ENCODE data around the gene KAT8. TPM values are rescaled to one million over a fixed set of nuclear protein-coding genes. Genes with fewer than 3 reads are reported as not detected.

KAT8 gene
- total RNA-seq, 1 experiment from 2014 or later: 44.9 TPM

DNA sequence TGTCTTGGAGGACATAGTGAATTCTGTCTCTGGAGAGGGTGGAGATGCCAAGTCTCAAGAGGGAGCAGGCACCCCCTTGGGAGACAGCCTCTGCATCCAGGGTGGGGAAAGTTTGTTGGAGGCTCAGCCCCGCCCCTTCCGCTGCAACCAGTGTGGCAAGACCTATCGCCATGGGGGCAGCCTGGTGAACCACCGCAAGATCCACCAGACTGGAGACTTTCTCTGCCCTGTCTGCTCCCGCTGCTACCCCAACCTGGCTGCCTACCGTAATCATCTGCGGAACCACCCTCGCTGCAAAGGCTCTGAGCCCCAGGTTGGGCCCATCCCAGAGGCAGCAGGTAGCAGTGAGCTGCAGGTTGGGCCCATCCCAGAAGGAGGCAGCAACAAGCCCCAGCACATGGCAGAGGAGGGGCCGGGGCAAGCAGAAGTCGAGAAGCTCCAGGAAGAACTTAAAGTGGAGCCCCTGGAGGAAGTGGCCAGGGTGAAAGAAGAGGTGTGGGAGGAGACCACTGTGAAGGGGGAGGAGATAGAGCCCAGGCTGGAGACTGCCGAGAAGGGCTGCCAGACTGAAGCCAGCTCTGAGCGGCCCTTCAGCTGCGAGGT, 38.0 kb upstream of the KAT8 start:
- ChIA-PET CTCF (no interaction called here), POLR2A (no interaction called here), RAD21 (ENCODE audit: low non-redundant PET in 1 of 2, low total read pairs in 2 of 2, uncharacterized antibody in 2 of 2, unreplicated experiment in 2 of 2) (no interaction called here)
- no peaks in the 10 kb centered on the region for H3K9me2 ChIP-seq (ENCODE audit: insufficient read depth)
- intact Hi-C loops (cut with micrococcal nuclease): loop anchor here (10.0 kb wide), 1 partner anchor 375 kb away; the partner anchor contains the start of gene ARMC5
- peaks cover 19 to 42% of the 10 kb centered on the region in 2 experiments for H3K36me3 ChIP-seq (ENCODE audit: control insufficient read depth in 1 of 2, insufficient read depth in 2 of 2, low read length in 2 of 2)
- H3K9me3 ChIP-seq (ENCODE audit: control insufficient read depth in 1 of 2, insufficient read depth in 1 of 2, low read depth in 1 of 2, low read length in 2 of 2): no peaks in the 10 kb centered on the region
- no TSS peak for BruUV-seq (replicated peaks)
- DNase-seq (ENCODE audit: low read depth, low spot score): no peak
- H3K27me3 ChIP-seq (ENCODE audit: insufficient read depth, low read length): no peaks in the 10 kb centered on the region
- no peak overlapping the region for H2AFZ ChIP-seq (ENCODE audit: low read depth, low read length, poor library complexity, severe bottlenecking)
- H3K4me3 ChIP-seq (replicated peaks in 1 of 2; ENCODE audit: low read depth in 1 of 2, low read length in 2 of 2): no peak overlapping the region
- H3K27ac ChIP-seq (ENCODE audit: low read depth, low read length): no peak overlapping the region
- no peak overlapping the region for H3K9ac ChIP-seq (ENCODE audit: low read length)
- peaks cover 36% of the 10 kb centered on the region for H3K79me2 ChIP-seq (ENCODE audit: insufficient read depth, low read length)
- TF ChIP-seq ZBTB33 (IDR thresholded peaks at IDR 0.05; ENCODE audit: extremely low read depth, insufficient replicate concordance, low read length): no peak
- TF ChIP-seq ATF3 (IDR thresholded peaks at IDR 0.05): no peak
- TF ChIP-seq ELF1 (IDR thresholded peaks at IDR 0.05; ENCODE audit: borderline replicate concordance, low read depth): no peak
- no peak for TF ChIP-seq RAD21 (IDR thresholded peaks at IDR 0.05; ENCODE audit: low read depth)
- TF ChIP-seq, protein P1, sequence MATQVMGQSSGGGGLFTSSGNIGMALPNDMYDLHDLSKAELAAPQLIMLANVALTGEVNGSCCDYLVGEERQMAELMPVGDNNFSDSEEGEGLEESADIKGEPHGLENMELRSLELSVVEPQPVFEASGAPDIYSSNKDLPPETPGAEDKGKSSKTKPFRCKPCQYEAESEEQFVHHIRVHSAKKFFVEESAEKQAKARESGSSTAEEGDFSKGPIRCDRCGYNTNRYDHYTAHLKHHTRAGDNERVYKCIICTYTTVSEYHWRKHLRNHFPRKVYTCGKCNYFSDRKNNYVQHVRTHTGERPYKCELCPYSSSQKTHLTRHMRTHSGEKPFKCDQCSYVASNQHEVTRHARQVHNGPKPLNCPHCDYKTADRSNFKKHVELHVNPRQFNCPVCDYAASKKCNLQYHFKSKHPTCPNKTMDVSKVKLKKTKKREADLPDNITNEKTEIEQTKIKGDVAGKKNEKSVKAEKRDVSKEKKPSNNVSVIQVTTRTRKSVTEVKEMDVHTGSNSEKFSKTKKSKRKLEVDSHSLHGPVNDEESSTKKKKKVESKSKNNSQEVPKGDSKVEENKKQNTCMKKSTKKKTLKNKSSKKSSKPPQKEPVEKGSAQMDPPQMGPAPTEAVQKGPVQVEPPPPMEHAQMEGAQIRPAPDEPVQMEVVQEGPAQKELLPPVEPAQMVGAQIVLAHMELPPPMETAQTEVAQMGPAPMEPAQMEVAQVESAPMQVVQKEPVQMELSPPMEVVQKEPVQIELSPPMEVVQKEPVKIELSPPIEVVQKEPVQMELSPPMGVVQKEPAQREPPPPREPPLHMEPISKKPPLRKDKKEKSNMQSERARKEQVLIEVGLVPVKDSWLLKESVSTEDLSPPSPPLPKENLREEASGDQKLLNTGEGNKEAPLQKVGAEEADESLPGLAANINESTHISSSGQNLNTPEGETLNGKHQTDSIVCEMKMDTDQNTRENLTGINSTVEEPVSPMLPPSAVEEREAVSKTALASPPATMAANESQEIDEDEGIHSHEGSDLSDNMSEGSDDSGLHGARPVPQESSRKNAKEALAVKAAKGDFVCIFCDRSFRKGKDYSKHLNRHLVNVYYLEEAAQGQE (IDR thresholded peaks at IDR 0.05; ENCODE audit: low read depth): no peak
- TF ChIP-seq SRF (IDR thresholded peaks at IDR 0.05; ENCODE audit: low read depth): no peak
- no peak for TF ChIP-seq SIN3A (IDR thresholded peaks at IDR 0.05; ENCODE audit: low read depth)
- TF ChIP-seq JUND (IDR thresholded peaks at IDR 0.05): no peak
- no peak for TF ChIP-seq EGR1 (IDR thresholded peaks at IDR 0.05; ENCODE audit: low read depth)
- no peak for TF ChIP-seq TCF7L2 (IDR thresholded peaks at IDR 0.05; ENCODE audit: borderline replicate concordance, extremely low read depth, insufficient read depth, insufficient read length)
- no peak for TF ChIP-seq POLR2AphosphoS5 (IDR thresholded peaks at IDR 0.05; ENCODE audit: low read depth, low read length)
- no peak for TF ChIP-seq EZH2phosphoT487 (IDR thresholded peaks at IDR 0.05; ENCODE audit: borderline replicate concordance)
- TF ChIP-seq, protein P2, sequence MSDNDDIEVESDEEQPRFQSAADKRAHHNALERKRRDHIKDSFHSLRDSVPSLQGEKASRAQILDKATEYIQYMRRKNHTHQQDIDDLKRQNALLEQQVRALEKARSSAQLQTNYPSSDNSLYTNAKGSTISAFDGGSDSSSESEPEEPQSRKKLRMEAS (IDR thresholded peaks at IDR 0.05): no peak
- TF ChIP-seq FOSL1 (IDR thresholded peaks at IDR 0.05; ENCODE audit: low read depth): no peak
- no peak for TF ChIP-seq SP1 (IDR thresholded peaks at IDR 0.05; ENCODE audit: low read depth)
- no peaks in the 10 kb centered on the region for H4K20me1 ChIP-seq (ENCODE audit: insufficient read depth)
- no peak for ATAC-seq
- H3K4me1 ChIP-seq (ENCODE audit: control insufficient read depth in 1 of 2, insufficient read depth in 2 of 2, low read length in 2 of 2): peaks cover 3 to 19% of the 10 kb centered on the region in 2 experiments; a peak in 2 of 4 replicates
- H3K4me2 ChIP-seq (ENCODE audit: low read length): no peak overlapping the region
